Progenitor cell of endocrine pancreas (in vitro differentiated cells): ENCODE results near the gene MAB21L2. TPM values are rescaled to one million over a fixed set of nuclear protein-coding genes. Genes with fewer than 3 reads are reported as not detected.

Experiments
- DNase-seq: peaks from one replicate; pipeline ENCODE4 v3.0.0; 2021; ENCODE audit warnings: low spot score; ENCODE audit not compliant: unreplicated experiment
- H3K27ac Mint-ChIP-seq: 2 replicates; pipeline ENCODE4 v1.8.0; 2021; ENCODE audit warnings: mild to moderate bottlenecking, moderate library complexity, mixed read lengths
- H3K27me3 Mint-ChIP-seq: 2 replicates; pipeline ENCODE4 v1.8.0; 2021; ENCODE audit warnings: mixed read lengths
- H3K36me3 Mint-ChIP-seq: 2 replicates; pipeline ENCODE4 v1.8.0; 2022; ENCODE audit warnings: mixed read lengths; ENCODE audit not compliant: insufficient read depth
- H3K4me1 Mint-ChIP-seq: 2 replicates; pipeline ENCODE4 v1.8.0; 2021; ENCODE audit warnings: low read depth, mixed read lengths
- H3K4me3 Mint-ChIP-seq: 2 replicates; pipeline ENCODE4 v1.8.0; 2021; ENCODE audit warnings: low read depth, mild to moderate bottlenecking, moderate library complexity, mixed read lengths
- H3K9me3 Mint-ChIP-seq: 2 replicates; pipeline ENCODE4 v1.8.0; 2021; ENCODE audit warnings: low read depth, mixed read lengths
- total RNA-seq: library from RNA; stranded (reverse); gene quantifications from 2 replicates; pipeline ENCODE4 v1.2.1, GENCODE V29; 2021
- TF ChIP-seq, protein P1 (sequence below): fragments of 200-600 bp; sonication (generic); IDR thresholded peaks from one replicate; pipeline ENCODE4 v1.5.0; 2021; ENCODE audit warnings: antibody characterized with exemption, mild to moderate bottlenecking; ENCODE audit not compliant: unreplicated experiment

Gene MAB21L2
- total RNA-seq, 1 donor from 2014 or later = 0.19 TPM

DNA sequence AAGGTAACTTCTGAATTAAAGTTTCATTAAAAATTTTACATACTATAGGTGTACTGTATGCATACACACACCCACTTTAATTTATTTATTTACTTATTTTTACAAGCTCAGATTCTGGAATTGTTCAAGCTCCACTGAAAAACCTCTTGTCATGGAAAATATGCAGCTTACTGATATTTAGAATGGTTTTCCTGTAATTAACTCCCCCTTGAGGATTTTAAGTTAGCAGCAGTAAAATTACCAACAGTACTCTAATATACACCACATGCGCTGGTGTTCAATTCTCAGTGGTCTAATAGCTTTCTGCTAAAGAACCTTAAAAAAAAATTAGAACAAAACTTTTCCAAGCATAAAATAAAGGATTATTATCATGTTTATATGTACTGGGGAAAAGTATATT, 12.0 kb downstream of the MAB21L2 start:
- Mint-ChIP-seq H3K4me1 (peaks cover 8% of the 10 kb centered on the region), H3K27me3 (no peaks in the 10 kb centered on the region), H3K9me3 (no peaks in the 10 kb centered on the region), H3K27ac (no peak overlapping the region), H3K4me3 (no peak overlapping the region), H3K36me3 (peaks cover 6% of the 10 kb centered on the region)
- DNase-seq = no peak
- TF ChIP-seq, protein P1, sequence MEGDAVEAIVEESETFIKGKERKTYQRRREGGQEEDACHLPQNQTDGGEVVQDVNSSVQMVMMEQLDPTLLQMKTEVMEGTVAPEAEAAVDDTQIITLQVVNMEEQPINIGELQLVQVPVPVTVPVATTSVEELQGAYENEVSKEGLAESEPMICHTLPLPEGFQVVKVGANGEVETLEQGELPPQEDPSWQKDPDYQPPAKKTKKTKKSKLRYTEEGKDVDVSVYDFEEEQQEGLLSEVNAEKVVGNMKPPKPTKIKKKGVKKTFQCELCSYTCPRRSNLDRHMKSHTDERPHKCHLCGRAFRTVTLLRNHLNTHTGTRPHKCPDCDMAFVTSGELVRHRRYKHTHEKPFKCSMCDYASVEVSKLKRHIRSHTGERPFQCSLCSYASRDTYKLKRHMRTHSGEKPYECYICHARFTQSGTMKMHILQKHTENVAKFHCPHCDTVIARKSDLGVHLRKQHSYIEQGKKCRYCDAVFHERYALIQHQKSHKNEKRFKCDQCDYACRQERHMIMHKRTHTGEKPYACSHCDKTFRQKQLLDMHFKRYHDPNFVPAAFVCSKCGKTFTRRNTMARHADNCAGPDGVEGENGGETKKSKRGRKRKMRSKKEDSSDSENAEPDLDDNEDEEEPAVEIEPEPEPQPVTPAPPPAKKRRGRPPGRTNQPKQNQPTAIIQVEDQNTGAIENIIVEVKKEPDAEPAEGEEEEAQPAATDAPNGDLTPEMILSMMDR = no peak

DNA sequence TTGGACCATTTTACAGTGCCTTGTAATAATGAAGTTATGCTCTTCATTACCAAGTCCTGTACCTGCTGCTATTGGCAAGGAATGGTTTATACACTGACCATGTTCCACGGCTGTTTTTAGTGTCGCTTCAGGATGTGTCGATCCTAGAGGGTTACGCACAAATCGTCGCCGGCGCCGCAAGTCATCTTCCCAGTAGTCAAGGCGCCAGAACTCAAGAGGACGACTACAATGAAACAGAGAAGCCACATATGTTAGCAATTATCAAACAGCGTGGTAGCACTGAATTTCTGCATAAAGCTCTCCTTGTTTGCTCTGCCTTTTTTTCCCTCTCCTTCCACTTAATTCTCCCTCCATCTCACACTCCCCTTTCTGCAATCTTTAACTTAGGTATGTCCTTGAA, 17.0 kb downstream of the MAB21L2 start:
- no peak for DNase-seq
- H3K9me3 Mint-ChIP-seq = no peaks in the 10 kb centered on the region
- no peaks in the 10 kb centered on the region for H3K27me3 Mint-ChIP-seq
- H3K36me3 Mint-ChIP-seq = peaks cover 7% of the 10 kb centered on the region
- TF ChIP-seq, protein P1 = no peak
- H3K27ac Mint-ChIP-seq = no peak overlapping the region
- H3K4me1 Mint-ChIP-seq = peaks cover 2% of the 10 kb centered on the region
- no peak overlapping the region for H3K4me3 Mint-ChIP-seq

DNA sequence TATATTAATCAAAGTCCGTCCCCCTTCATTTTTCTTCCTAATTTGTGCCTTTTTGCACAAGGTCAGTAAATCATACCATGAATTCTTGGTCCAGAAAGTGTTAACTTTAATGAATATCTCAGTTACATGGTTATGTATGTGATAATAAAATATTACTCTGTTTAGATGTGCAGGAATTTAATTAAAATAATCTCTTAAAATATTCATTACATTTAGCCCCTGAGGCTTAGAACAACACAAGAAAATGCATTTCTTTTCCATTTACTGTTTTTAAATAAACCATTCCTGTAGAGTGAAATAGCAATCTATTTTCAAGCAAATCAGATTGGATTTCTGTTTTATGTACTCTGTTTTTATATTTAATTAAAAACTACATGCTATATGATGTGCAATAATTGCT, 17.6 kb downstream of the MAB21L2 start:
- DNase-seq = no peak
- Mint-ChIP-seq H3K27ac (no peak overlapping the region), H3K4me3 (no peak overlapping the region), H3K27me3 (no peaks in the 10 kb centered on the region), H3K9me3 (no peaks in the 10 kb centered on the region), H3K36me3 (peaks cover 7% of the 10 kb centered on the region), H3K4me1 (peaks cover 2% of the 10 kb centered on the region)
- TF ChIP-seq, protein P1 = no peak

DNA sequence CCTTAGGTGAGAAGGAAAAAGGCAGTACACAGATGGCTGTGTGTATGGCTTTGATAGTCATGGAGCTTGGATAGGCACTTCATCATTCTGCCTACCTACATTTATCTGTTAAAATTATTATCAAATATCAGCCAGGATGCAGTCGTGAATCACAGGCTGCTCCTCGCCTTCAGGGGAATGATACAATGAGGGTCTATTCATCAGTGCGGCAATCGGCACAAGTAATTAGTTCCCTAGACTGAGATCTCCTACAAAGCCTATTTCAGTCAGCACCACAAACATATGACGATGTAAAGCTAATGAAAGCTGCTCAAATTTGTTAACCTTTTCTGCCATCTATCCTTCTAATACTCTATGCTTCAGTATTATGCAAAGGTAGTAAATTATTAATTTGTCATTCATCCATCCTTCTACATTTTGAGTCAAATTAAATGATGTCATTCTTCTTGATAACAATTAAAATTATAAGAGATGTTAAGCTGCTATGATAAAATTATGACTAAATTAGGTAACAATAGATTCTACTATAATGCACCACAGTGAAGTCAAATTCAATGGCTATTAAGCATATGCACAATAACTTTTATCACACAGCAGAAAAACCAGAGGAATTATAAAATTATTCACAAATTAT, 19.0 kb downstream of the MAB21L2 start:
- no peak for DNase-seq
- TF ChIP-seq, protein P1 = no peak
- Mint-ChIP-seq H3K9me3 (no peaks in the 10 kb centered on the region), H3K4me1 (peaks cover 4% of the 10 kb centered on the region), H3K27me3 (no peaks in the 10 kb centered on the region), H3K27ac (no peak overlapping the region), H3K4me3 (no peak overlapping the region), H3K36me3 (peaks cover 7% of the 10 kb centered on the region)

DNA sequence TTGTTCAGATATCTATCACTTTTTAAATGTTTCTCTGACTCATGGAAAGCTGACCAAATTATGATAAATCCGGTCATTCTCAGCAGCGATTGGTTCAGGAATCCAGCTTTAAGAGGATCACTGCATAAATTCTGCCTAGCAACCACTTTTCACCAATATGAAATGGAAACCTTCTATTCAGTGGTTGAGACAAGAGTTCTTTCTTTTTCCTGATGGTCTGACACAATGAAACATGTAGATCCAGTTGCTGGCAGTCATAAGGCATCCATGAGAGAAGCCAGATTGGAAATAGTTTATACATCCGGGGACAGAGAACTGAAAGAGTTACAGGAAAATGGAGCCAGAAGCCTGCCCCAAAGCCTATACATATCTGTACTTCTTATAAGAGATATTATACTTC, 27.2 kb downstream of the MAB21L2 start:
- no peaks in the 10 kb centered on the region for H3K9me3 Mint-ChIP-seq
- H3K36me3 Mint-ChIP-seq = peaks cover 2% of the 10 kb centered on the region
- TF ChIP-seq, protein P1 = no peak
- H3K27ac Mint-ChIP-seq = no peak overlapping the region
- no peak for DNase-seq
- no peaks in the 10 kb centered on the region for H3K27me3 Mint-ChIP-seq
- H3K4me3 Mint-ChIP-seq = no peak overlapping the region
- H3K4me1 Mint-ChIP-seq = peaks cover 2% of the 10 kb centered on the region
